Liver (tissue), 9 donors: ENCODE measurements around the gene UBALD2. TPM values are rescaled to one million over a fixed set of nuclear protein-coding genes. Genes with fewer than 3 reads are reported as not detected.
"Not testable (repeated sequence)": the region's sequence is repeated elsewhere in the genome, so short reads cannot be mapped to it uniquely, and the experiment has no call there.

Source experiments
- DNase-seq: peaks from one replicate; pipeline ENCODE4 v3.0.0-alpha.2; 2017; ENCODE audit warnings: low spot score
- H3K27ac ChIP-seq, 2 donors: one replicate each; pipeline ENCODE4 v1.7.0; 2013; ENCODE audit warnings: inconsistent platforms in 2 of 2, low read length in 2 of 2, control low read depth in 1 of 2, low read depth in 1 of 2, mild to moderate bottlenecking in 1 of 2
- H3K27me3 ChIP-seq, 4 donors: one replicate each; pipeline versions ENCODE4 v1.6.1 to v1.7.0; 2013; ENCODE audit warnings: low read length in 3 of 4, inconsistent platforms in 1 of 4, mild to moderate bottlenecking in 1 of 4, moderate library complexity in 1 of 4; ENCODE audit not compliant: control insufficient read depth in 4 of 4, insufficient read depth in 4 of 4
- H3K36me3 ChIP-seq, 4 donors: one replicate each; pipeline versions ENCODE4 v1.6.1 to v1.7.0; 2013; ENCODE audit warnings: low read length in 3 of 4, mild to moderate bottlenecking in 3 of 4, low read depth in 1 of 4, moderate library complexity in 1 of 4; ENCODE audit not compliant: control insufficient read depth in 4 of 4, insufficient read depth in 3 of 4
- H3K4me1 ChIP-seq, 4 donors: one replicate each; pipeline versions ENCODE4 v1.6.1 to v1.7.0; 2013; ENCODE audit warnings: low read length in 3 of 4, mild to moderate bottlenecking in 3 of 4, moderate library complexity in 1 of 4; ENCODE audit not compliant: control insufficient read depth in 4 of 4, insufficient read depth in 4 of 4
- H3K4me3 ChIP-seq, 3 donors: one replicate each; pipeline versions ENCODE4 v1.6.1 to v1.7.0; 2013; ENCODE audit warnings: low read length in 3 of 3, control low read depth in 1 of 3, low read depth in 1 of 3, mild to moderate bottlenecking in 1 of 3
- H3K9ac ChIP-seq, 2 donors: one replicate each; pipeline ENCODE4 v1.7.0; 2013; ENCODE audit warnings: low read length in 2 of 2, mild to moderate bottlenecking in 2 of 2, moderate library complexity in 2 of 2, control low read depth in 1 of 2, low read depth in 1 of 2
- H3K9me3 ChIP-seq, 4 donors: one replicate each; pipeline versions ENCODE4 v1.6.1 to v1.7.0; 2013; ENCODE audit warnings: low read length in 3 of 4; ENCODE audit not compliant: control insufficient read depth in 4 of 4
- EGR1 ChIP-seq, 2 donors: IDR thresholded peaks; 2 replicates each; pipeline ENCODE4 v1.6.1; 2016 to 2018; ENCODE audit warnings: antibody characterized with exemption in 2 of 2, low read depth in 2 of 2
- FOXA1 ChIP-seq: IDR thresholded peaks from 2 replicates; pipeline ENCODE4 v1.6.1; 2016; ENCODE audit warnings: antibody characterized with exemption
- FOXA2 ChIP-seq: IDR thresholded peaks from 2 replicates; pipeline ENCODE4 v1.6.1; 2016; ENCODE audit warnings: antibody characterized with exemption
- GABPA ChIP-seq, 2 donors: IDR thresholded peaks in 1 of 2; conservative IDR thresholded peaks in 1 of 2; 2 replicates each; pipeline ENCODE4 v1.6.1; 2016; ENCODE audit warnings: antibody characterized with exemption in 2 of 2, mild to moderate bottlenecking in 1 of 2, moderate library complexity in 1 of 2
- HNF4A ChIP-seq, 2 donors: conservative IDR thresholded peaks; 2 replicates each; pipeline ENCODE4 v1.6.1; 2016; ENCODE audit warnings: antibody characterized with exemption in 2 of 2, mild to moderate bottlenecking in 2 of 2
- JUND ChIP-seq, 2 donors: IDR thresholded peaks; 2 replicates each; pipeline ENCODE4 v1.6.1; 2016; ENCODE audit warnings: antibody characterized with exemption in 2 of 2
- NR2F2 ChIP-seq: IDR thresholded peaks from 2 replicates; pipeline ENCODE4 v1.6.1; 2016; ENCODE audit warnings: antibody characterized with exemption
- RAD21 ChIP-seq, 2 donors: IDR thresholded peaks; 2 replicates each; pipeline ENCODE4 v1.6.1; 2016; ENCODE audit warnings: antibody characterized with exemption in 2 of 2, mild to moderate bottlenecking in 2 of 2
- TAF1 ChIP-seq: conservative IDR thresholded peaks from 2 replicates; pipeline ENCODE4 v1.6.1; 2016; ENCODE audit warnings: antibody characterized with exemption, mild to moderate bottlenecking
- WGBS: extraction: QIAGEN DNeasy Blood & Tissue Kit; methylation state at CpG from one replicate; pipeline ENCODE4 v1.1.7; 2013; 5-methylcytosine and 5-hydroxymethylcytosine counted together
- polyA plus RNA-seq, 2 donors: library from polyadenylated mRNA; stranded (reverse) in 1 of 2; unstranded in 1 of 2; fragments of 200-250 nt in 1 of 2; fragments of >200 nt in 1 of 2; fragmentation: Nextera tagmentation in 1 of 2; extraction: Ambion mirVana in 1 of 2; gene quantifications; one replicate each; pipeline versions ENCODE4 v1.2.1 to v1.2.3, GENCODE V29; 2013 to 2015
- total RNA-seq, 2 donors: library from RNA; depleted of rRNA; stranded (reverse); fragments of >200 nt; gene quantifications; one replicate each; pipeline ENCODE4 v1.2.3, GENCODE V29; 2014
- TF ChIP-seq, protein P1 (sequence below): IDR thresholded peaks from 2 replicates; pipeline ENCODE4 v1.6.1; 2016; ENCODE audit warnings: antibody characterized with exemption
- TF ChIP-seq, protein P2 (sequence below): IDR thresholded peaks from 2 replicates; pipeline ENCODE4 v1.6.1; 2016; ENCODE audit warnings: antibody characterized with exemption, mild to moderate bottlenecking
- TF ChIP-seq, protein P3 (sequence below): IDR thresholded peaks from 2 replicates; pipeline ENCODE4 v1.6.1; 2016; ENCODE audit warnings: antibody characterized with exemption
- donor health status: healthy.
- donor health status: healthy.
- donor health status: healthy.
- donor health status: healthy.
- donor health status: healthy.

Gene UBALD2
- total and polyA plus RNA-seq, 4 donors = 1.4 to 6.5 (median 3.6) TPM

DNA sequence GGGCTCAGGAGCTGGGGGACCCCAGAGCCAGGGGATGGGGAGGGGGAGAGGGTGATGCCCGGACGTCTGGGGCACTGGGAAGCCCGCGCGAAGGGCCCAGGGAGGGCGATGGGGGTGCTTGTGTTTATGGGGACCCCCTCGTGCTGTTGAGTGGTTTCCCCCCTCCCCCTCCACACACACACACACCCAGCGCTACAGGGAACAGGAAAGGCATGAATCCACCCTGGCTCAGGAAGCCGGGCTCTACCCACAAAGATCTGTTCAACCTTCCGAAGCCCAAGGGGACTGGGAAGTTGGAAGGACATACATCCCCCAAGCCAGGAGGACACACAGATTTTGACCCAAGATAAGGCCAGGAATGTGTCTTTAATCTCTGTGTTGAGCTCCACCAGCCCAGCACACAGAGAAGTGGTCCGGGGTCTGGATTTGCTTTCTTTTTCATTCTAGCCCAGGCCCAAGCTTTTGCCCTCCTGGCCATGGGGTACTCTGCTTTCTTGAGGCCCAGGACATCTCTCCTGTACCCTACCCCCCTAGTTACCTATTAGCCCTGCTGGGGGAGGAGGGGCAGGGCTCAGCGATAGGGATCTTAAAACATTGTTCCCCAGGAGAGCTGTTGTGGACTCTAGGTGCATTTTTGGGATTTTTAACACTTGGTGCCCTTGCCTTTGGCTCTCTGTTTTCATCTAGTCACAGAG is 1.2 kb downstream of the UBALD2 start:
- DNase-seq = no peak
- H3K27me3 ChIP-seq = no peaks in the 10 kb centered on the region
- no peak for TF ChIP-seq EGR1 (IDR thresholded peaks at IDR 0.05; ENCODE audit: low read depth in 2 of 2)
- TF ChIP-seq NR2F2 = no peak
- TF ChIP-seq GABPA (IDR thresholded peaks at IDR 0.05 in 1 of 2, conservative IDR thresholded peaks at IDR 0.05 in 1 of 2) = no peak
- TF ChIP-seq, protein P1, sequence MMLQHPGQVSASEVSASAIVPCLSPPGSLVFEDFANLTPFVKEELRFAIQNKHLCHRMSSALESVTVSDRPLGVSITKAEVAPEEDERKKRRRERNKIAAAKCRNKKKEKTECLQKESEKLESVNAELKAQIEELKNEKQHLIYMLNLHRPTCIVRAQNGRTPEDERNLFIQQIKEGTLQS = no peak
- TF ChIP-seq TAF1 = no peak
- no peak for TF ChIP-seq FOXA2
- TF ChIP-seq RAD21 (IDR thresholded peaks at IDR 0.05) = no peak
- 6% methylated on average over 12 of the region's 12 CpGs for WGBS
- H3K9me3 ChIP-seq = no peaks in the 10 kb centered on the region
- peak overlapping the region; percentile 68 to 97 (median 87) for H3K4me3 ChIP-seq
- H3K4me1 ChIP-seq = peaks cover 9 to 43% (median 29%) of the 10 kb centered on the region in 4 donors
- peak overlapping the region; percentile 51 to 77 for H3K9ac ChIP-seq
- H3K27ac ChIP-seq = peak overlapping the region; percentile 91 to 96
- H3K36me3 ChIP-seq = peaks cover 0 to 2% (median 0%) of the 10 kb centered on the region in 4 donors

DNA sequence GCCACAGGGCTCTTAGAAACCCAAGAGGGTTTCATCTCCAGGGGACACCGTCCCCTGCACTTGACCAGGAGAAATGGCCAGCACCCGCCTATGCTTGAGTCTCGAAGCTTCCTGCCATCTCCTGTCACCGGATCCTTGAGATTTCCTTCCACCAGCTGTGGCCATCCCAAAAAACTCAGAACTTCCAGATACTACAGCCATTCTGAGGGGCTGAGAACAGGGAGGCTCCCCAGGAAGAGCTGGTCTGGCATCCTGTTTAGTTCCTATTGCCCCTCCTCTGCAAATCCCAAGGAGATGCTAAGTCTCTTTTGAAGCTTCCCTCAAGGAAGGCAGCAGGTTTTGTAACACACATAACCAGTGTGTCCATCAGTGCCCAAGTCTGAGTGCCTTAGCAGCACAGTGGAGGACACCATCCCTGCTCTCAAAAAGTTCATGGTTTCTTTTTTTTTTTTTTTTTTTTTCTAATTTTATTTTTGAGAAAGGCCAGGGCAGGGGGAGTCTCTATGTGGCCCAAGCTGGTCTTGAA is 2.0 kb downstream of the UBALD2 start:
- no peak for DNase-seq
- Histone ChIP-seq H3K9ac (peak overlapping the region; percentile 51 to 77), H3K4me1 (peaks cover 14 to 47% (median 34%) of the 10 kb centered on the region in 4 donors), H3K4me3 (peak overlapping the region; percentile 16 to 97 (median 87)), H3K9me3 (no peaks in the 10 kb centered on the region), H3K27ac (peak overlapping the region; percentile 91 to 96), H3K27me3 (no peaks in the 10 kb centered on the region), H3K36me3 (peaks cover 0 to 2% (median 0%) of the 10 kb centered on the region in 4 donors)
- TF ChIP-seq, protein P2, sequence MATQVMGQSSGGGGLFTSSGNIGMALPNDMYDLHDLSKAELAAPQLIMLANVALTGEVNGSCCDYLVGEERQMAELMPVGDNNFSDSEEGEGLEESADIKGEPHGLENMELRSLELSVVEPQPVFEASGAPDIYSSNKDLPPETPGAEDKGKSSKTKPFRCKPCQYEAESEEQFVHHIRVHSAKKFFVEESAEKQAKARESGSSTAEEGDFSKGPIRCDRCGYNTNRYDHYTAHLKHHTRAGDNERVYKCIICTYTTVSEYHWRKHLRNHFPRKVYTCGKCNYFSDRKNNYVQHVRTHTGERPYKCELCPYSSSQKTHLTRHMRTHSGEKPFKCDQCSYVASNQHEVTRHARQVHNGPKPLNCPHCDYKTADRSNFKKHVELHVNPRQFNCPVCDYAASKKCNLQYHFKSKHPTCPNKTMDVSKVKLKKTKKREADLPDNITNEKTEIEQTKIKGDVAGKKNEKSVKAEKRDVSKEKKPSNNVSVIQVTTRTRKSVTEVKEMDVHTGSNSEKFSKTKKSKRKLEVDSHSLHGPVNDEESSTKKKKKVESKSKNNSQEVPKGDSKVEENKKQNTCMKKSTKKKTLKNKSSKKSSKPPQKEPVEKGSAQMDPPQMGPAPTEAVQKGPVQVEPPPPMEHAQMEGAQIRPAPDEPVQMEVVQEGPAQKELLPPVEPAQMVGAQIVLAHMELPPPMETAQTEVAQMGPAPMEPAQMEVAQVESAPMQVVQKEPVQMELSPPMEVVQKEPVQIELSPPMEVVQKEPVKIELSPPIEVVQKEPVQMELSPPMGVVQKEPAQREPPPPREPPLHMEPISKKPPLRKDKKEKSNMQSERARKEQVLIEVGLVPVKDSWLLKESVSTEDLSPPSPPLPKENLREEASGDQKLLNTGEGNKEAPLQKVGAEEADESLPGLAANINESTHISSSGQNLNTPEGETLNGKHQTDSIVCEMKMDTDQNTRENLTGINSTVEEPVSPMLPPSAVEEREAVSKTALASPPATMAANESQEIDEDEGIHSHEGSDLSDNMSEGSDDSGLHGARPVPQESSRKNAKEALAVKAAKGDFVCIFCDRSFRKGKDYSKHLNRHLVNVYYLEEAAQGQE = no peak
- TF ChIP-seq JUND (IDR thresholded peaks at IDR 0.05) (no peak), FOXA1 (no peak), GABPA (IDR thresholded peaks at IDR 0.05 in 1 of 2, conservative IDR thresholded peaks at IDR 0.05 in 1 of 2) (no peak), TAF1 (no peak), RAD21 (IDR thresholded peaks at IDR 0.05) (no peak), FOXA2 (no peak), NR2F2 (no peak), HNF4A (conservative IDR thresholded peaks at IDR 0.05) (no peak)
- TF ChIP-seq, protein P3, sequence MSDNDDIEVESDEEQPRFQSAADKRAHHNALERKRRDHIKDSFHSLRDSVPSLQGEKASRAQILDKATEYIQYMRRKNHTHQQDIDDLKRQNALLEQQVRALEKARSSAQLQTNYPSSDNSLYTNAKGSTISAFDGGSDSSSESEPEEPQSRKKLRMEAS = no peak
- WGBS = 75% methylated on average over 4 of the region's 4 CpGs

DNA sequence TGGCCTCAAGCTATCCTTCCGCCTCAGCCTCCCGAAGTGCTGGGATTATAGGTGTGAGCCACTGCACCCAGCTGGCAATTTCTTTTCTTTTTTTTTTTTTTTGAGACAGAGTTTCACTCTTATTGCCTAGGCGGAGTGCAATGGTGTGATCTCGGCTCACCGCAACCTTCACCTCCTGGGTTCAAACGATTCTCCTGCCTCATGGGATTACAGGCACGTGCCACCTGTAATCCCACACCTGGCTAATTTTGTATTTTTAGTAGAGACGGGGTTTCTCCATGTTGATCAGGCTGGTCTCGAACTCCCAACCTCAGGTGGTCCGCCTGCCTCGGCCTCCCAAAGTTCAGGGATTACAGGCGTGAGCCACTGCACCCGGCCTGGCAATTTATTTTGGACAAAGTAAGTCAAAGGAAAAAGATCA is 2.4 kb downstream of the UBALD2 start:
- not testable (repeated sequence) for H3K36me3 ChIP-seq, H3K27me3 ChIP-seq, H3K4me3 ChIP-seq, DNase-seq, H3K9me3 ChIP-seq, H3K9ac ChIP-seq
- WGBS = 85% methylated on average over 13 of the region's 13 CpGs
- H3K4me1 ChIP-seq = peaks cover 14 to 47% (median 34%) of the 10 kb centered on the region in 4 donors
- peak overlapping the region; percentile 68 to 74 for H3K27ac ChIP-seq
